Measurements from ENCODE around the gene FGD5.

- no peak for TF ChIP-seq POLR2AphosphoS5 (IDR thresholded peaks at IDR 0.05)
- TF ChIP-seq CTCF (IDR thresholded peaks at IDR 0.05), result no peak
Observed at GRCh38 chr3:14785207-14786155, 33.3 kb upstream of the FGD5 start.

All from upper lobe of left lung (tissue), 4 donors.